HG03571 (cell line): ENCODE data around the gene CC2D2A.
"Not testable (repeated sequence)": the region's sequence is repeated elsewhere in the genome, so short reads cannot be mapped to it uniquely, and the experiment has no call there.

Source experiments
- ATAC-seq: cut with Tn5 transposase; IDR thresholded peaks from one replicate; pipeline ENCODE4 v1.9.1; 2021; ENCODE audit not compliant: unreplicated experiment

Gene CC2D2A

GRCh38 chr4:15556511-15557092, 86.9 kb downstream of the CC2D2A start:
- no peak for ATAC-seq

- no peak for ATAC-seq
Observed at GRCh38 chr4:15557786-15558550, 88.3 kb downstream of the CC2D2A start.

GRCh38 chr4:15558561-15558960, 88.9 kb downstream of the CC2D2A start:
- no peak for ATAC-seq

GRCh38 chr4:15562114-15562513, 92.4 kb downstream of the CC2D2A start:
- no peak for ATAC-seq

GRCh38 chr4:15562623-15563022, 92.9 kb downstream of the CC2D2A start:
- no peak for ATAC-seq

- no peak for ATAC-seq
Observed at GRCh38 chr4:15563871-15564270, 94.2 kb downstream of the CC2D2A start.

- no peak for ATAC-seq
Observed at GRCh38 chr4:15568821-15569220, 99.1 kb downstream of the CC2D2A start.

- no peak for ATAC-seq
Observed at GRCh38 chr4:15569746-15570145, 100.1 kb downstream of the CC2D2A start.

- ATAC-seq, result no peak
Observed at GRCh38 chr4:15575966-15576365, 106.3 kb downstream of the CC2D2A start.

GRCh38 chr4:15577508-15577907, 107.8 kb downstream of the CC2D2A start:
- no peak for ATAC-seq

- no peak for ATAC-seq
Observed at GRCh38 chr4:15584785-15585184, 115.1 kb downstream of the CC2D2A start.

- ATAC-seq, result no peak
Observed at GRCh38 chr4:15585331-15585730, 115.6 kb downstream of the CC2D2A start.

GRCh38 chr4:15586066-15586465, 116.4 kb downstream of the CC2D2A start:
- no peak for ATAC-seq

- no peak for ATAC-seq
Observed at GRCh38 chr4:15587649-15588048, 118.0 kb downstream of the CC2D2A start.

- ATAC-seq, result no peak
Observed at GRCh38 chr4:15592799-15593198, 123.1 kb downstream of the CC2D2A start.

GRCh38 chr4:15598644-15599043, 129.0 kb downstream of the CC2D2A start:
- ATAC-seq, result no peak

- no peak for ATAC-seq
Observed at GRCh38 chr4:15600176-15600575, 130.5 kb downstream of the CC2D2A start.

- ATAC-seq, result no peak
Observed at GRCh38 chr4:15601862-15602261, 132.2 kb downstream of the CC2D2A start.

GRCh38 chr4:15605537-15605936, 135.9 kb downstream of the CC2D2A start:
- ATAC-seq, result no peak

GRCh38 chr4:15610855-15611254, 141.2 kb downstream of the CC2D2A start:
- ATAC-seq, result no peak

GRCh38 chr4:15612136-15612535, 142.5 kb downstream of the CC2D2A start:
- ATAC-seq, result no peak

GRCh38 chr4:15614891-15615290, 145.2 kb downstream of the CC2D2A start:
- ATAC-seq, result not testable (repeated sequence)

- not testable (repeated sequence) for ATAC-seq
Observed at GRCh38 chr4:15617407-15617806, 147.7 kb downstream of the CC2D2A start.
